HepG2 (cell line): Measurements from ENCODE around the gene GRIP2. TPM values are rescaled to one million over a fixed set of nuclear protein-coding genes. Genes with fewer than 3 reads are reported as not detected.

ENCODE experiments used
- ATAC-seq: fragments of 200-7000 bp; cut with Tn5 transposase; 3 replicates; pipeline ENCODE4 v1.9.1; 2020; ENCODE audit warnings: mild to moderate bottlenecking, moderate library complexity
- BruUV-seq: library from RNA; stranded (reverse); fragments of 400-500 nt; replicated peaks from 2 replicates; lab custom pipeline; 2021; lab: Mats Ljungman, UMichigan
- CTCF ChIA-PET: fragments of 300-600 bp; formaldehyde crosslinking; extraction: SDS; loops from one replicate; lab custom pipeline; 2021; ENCODE audit warnings: low total read pairs, inconsistent platforms, low intra/inter-chr PET ratio; lab: Yijun Ruan, JAX
- POLR2A ChIA-PET: fragments of 350-600 bp; sonication (Branson Sonifier 250); formaldehyde crosslinking; loops from one replicate; lab custom pipeline; 2020; ENCODE audit warnings: antibody characterized with exemption, inconsistent platforms; lab: Yijun Ruan, JAX
- DNase-seq: peaks from one replicate; pipeline ENCODE4 v3.0.0-alpha.2; 2015; ENCODE audit warnings: low spot score
- FAIRE-seq: peaks from 3 replicates; lab custom pipeline; 2011; peaks lifted over from hg19 to GRCh38; lab: Jason Lieb, UNC
- H2AFZ ChIP-seq: one replicate; pipeline ENCODE4 v1.6.1; 2011; ENCODE audit warnings: low read length, inconsistent platforms
- H3K27ac ChIP-seq: fragments of 300-600 bp; 3 replicates; pipeline ENCODE4 v1.8.0; 2011; ENCODE audit warnings: mixed run types, mild to moderate bottlenecking, mixed read lengths, low read length, inconsistent platforms; ENCODE audit not compliant: insufficient read depth; ENCODE audit errors: extremely low read length
- H3K27me3 ChIP-seq, 2 experiments: fragments of 200-600 bp in 1 of 2; 2 replicates in 1 of 2; 3 replicates in 1 of 2; pipeline versions ENCODE4 v1.6.0 to v1.8.0; 2011; ENCODE audit warnings: low read length in 2 of 2, mild to moderate bottlenecking in 2 of 2, moderate library complexity in 2 of 2, inconsistent platforms in 1 of 2; ENCODE audit not compliant: insufficient read depth in 2 of 2, control insufficient read depth in 1 of 2
- H3K36me3 ChIP-seq, 2 experiments: fragments of 200-600 bp in 1 of 2; replicated peaks in 1 of 2; 2 replicates in 1 of 2; 3 replicates in 1 of 2; pipeline versions ENCODE4 v1.5.1 to v1.8.0; 2011; ENCODE audit warnings: low read length in 2 of 2, inconsistent platforms in 1 of 2; ENCODE audit not compliant: insufficient read depth in 2 of 2, control insufficient read depth in 1 of 2
- H3K4me1 ChIP-seq: 2 replicates; pipeline ENCODE4 v1.5.1; 2012; ENCODE audit warnings: low read length, inconsistent platforms; ENCODE audit not compliant: insufficient read depth
- H3K4me2 ChIP-seq: 2 replicates; pipeline ENCODE4 v1.6.0; 2011; ENCODE audit warnings: low read depth, low read length, inconsistent platforms
- H3K4me3 ChIP-seq, 3 experiments: fragments of 200-600 bp in 1 of 3; sonication (generic), shearing (Covaris generic) in 1 of 3; replicated peaks in 1 of 3; 2 replicates each; pipeline ENCODE4 v1.5.1; 2011 to 2016; ENCODE audit warnings: low read length in 3 of 3, inconsistent platforms in 2 of 3, low read depth in 2 of 3, mild to moderate bottlenecking in 2 of 3, control low read depth in 1 of 3, mixed read lengths in 1 of 3; ENCODE audit not compliant: insufficient read depth in 1 of 3
- H3K79me2 ChIP-seq: one replicate; pipeline ENCODE4 v1.6.1; 2011; ENCODE audit warnings: low read length, inconsistent platforms; ENCODE audit not compliant: insufficient read depth
- H3K9ac ChIP-seq: 2 replicates; pipeline ENCODE4 v1.6.0; 2011; ENCODE audit warnings: mild to moderate bottlenecking, low read depth, low read length, inconsistent platforms; ENCODE audit not compliant: insufficient read depth
- H3K9me3 ChIP-seq: 2 replicates; pipeline ENCODE4 v1.5.1; 2012; ENCODE audit warnings: mild to moderate bottlenecking, low read length
- H4K20me1 ChIP-seq: 2 replicates; pipeline ENCODE4 v1.6.0; 2011; ENCODE audit warnings: inconsistent platforms, mild to moderate bottlenecking, low read length, moderate library complexity; ENCODE audit not compliant: insufficient read depth
- ARID3A ChIP-seq: IDR thresholded peaks from 2 replicates; pipeline ENCODE4 v1.6.1; 2012; ENCODE audit warnings: low read depth, low read length, improper control_type of control experiment
- ZBTB26 ChIP-seq: IDR thresholded peaks from 2 replicates; pipeline ENCODE4 v1.6.1; 2016; ENCODE audit warnings: missing compliant biosample characterization, missing genetic modification reagents, borderline replicate concordance
- ZNF12 ChIP-seq: sonication (generic); formaldehyde crosslinking; IDR thresholded peaks from 2 replicates; pipeline ENCODE4 v1.5.0; 2020; ENCODE audit warnings: missing genetic modification reagents
- WGBS: methylation state at CpG from one replicate; pipeline ENCODE4 v1.1.6; 2017; ENCODE audit warnings: low lambda C conversion rate; 5-methylcytosine and 5-hydroxymethylcytosine counted together
- in situ Hi-C: cut with HindIII; loops from 2 replicates; pipeline ENCODE4 v1.10.0; 2017; ENCODE audit warnings: low pct_unique_long_range_greater_than_20kb; ENCODE audit not compliant: extremely low pct_ligation_motif_present
- intact Hi-C: fragments of 100-400 bp; cut with micrococcal nuclease; formaldehyde crosslinking; loops from one replicate; pipeline ENCODE4 v1.10.0; 2022; ENCODE audit not compliant: unreplicated experiment
- polyA plus RNA-seq, 8 experiments: library from polyadenylated mRNA; depleted of rRNA in 3 of 8; stranded (reverse) in 7 of 8; unstranded in 1 of 8; fragments of >200 nt; fragmentation: Illumina TruSeq in 4 of 8; extraction: Trizol in 4 of 8; gene quantifications; 2 replicates each; pipeline versions ENCODE4 v1.2.1 to v1.2.3, GENCODE V29; 2011 to 2016; ENCODE audit warnings: low read depth in 4 of 8, missing spikeins in 1 of 8, mixed read lengths in 1 of 8; ENCODE audit not compliant: insufficient read depth in 1 of 8
- total RNA-seq, 5 experiments: library from RNA; depleted of rRNA; stranded (reverse); fragments of >200 nt; fragmentation: Illumina TruSeq; extraction: Trizol; gene quantifications; 2 replicates each; pipeline ENCODE4 v1.2.3, GENCODE V29; 2016; ENCODE audit warnings: low read depth in 1 of 5
- TF ChIP-seq, protein P1 (sequence below): sonication (generic); formaldehyde crosslinking; IDR thresholded peaks from 2 replicates; pipeline ENCODE4 v1.4.0; 2020; ENCODE audit warnings: missing genetic modification reagents, borderline replicate concordance

The GRIP2 gene
- total and polyA plus RNA-seq, 2 of the 13 experiments (the other 11 are each of a cell fraction or from before 2014, with no cell fraction given), result 0.11 to 0.24 TPM

GRCh38 chr3:14512942-14513327 lies 27.2 kb downstream of the GRIP2 start (continued):
- TF ChIP-seq, protein P1, sequence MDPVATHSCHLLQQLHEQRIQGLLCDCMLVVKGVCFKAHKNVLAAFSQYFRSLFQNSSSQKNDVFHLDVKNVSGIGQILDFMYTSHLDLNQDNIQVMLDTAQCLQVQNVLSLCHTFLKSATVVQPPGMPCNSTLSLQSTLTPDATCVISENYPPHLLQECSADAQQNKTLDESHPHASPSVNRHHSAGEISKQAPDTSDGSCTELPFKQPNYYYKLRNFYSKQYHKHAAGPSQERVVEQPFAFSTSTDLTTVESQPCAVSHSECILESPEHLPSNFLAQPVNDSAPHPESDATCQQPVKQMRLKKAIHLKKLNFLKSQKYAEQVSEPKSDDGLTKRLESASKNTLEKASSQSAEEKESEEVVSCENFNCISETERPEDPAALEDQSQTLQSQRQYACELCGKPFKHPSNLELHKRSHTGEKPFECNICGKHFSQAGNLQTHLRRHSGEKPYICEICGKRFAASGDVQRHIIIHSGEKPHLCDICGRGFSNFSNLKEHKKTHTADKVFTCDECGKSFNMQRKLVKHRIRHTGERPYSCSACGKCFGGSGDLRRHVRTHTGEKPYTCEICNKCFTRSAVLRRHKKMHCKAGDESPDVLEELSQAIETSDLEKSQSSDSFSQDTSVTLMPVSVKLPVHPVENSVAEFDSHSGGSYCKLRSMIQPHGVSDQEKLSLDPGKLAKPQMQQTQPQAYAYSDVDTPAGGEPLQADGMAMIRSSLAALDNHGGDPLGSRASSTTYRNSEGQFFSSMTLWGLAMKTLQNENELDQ (CRISPR knock-in tag), result no peak
- TF ChIP-seq ZNF12, result no peak

DNA sequence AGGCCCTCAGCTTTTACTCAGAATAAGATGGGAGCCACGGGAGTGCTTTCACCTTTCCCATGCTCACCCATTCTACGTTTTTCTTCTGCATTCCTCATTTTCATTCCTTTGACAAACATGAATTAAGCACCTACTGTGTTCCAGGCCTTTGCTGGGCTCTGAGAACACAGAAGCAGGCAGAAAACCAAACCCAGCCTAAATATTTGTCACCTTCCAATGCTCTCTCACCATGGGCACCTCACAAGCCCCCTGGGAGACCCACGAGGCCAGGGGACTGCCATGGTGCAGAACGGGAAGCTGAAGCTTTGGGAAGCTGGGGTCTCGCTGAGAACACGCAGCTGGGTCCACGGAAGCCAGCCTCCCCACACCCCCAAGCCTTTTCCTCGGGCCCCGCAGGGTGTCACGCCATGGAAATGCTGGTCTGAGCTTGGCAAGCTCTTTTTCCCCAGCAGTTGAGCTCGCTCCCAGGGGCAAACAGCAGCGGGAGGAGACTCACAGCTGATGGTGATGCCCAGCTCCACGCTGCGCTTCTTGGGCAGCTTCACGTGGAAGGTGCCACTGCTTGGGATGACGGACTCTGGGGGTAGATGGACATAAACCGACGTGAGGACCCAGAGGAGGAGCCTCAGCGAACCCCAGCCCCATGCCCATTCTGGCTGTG lies 27.7 kb downstream of the GRIP2 start:
- no TSS peak for BruUV-seq
- no peaks in the 10 kb centered on the region for H3K79me2 ChIP-seq
- in situ Hi-C loops (loop anchor here (5.0 kb wide), 1 partner anchor 35 kb away; no protein-coding TSS in a partner anchor), intact Hi-C loops (no loop called here)
- H3K4me1 ChIP-seq, result no peaks in the 10 kb centered on the region
- no peaks in the 10 kb centered on the region for H3K9me3 ChIP-seq
- DNase-seq (no peak), ATAC-seq (no peak), FAIRE-seq (no peak)
- no peak overlapping the region for H3K9ac ChIP-seq
- no peak overlapping the region for H2AFZ ChIP-seq
- WGBS, result 31% methylated on average over 10 of the region's 19 CpGs
- POLR2A ChIA-PET, result no interaction called here
- no peak overlapping the region for H3K27ac ChIP-seq
- no peaks in the 10 kb centered on the region for H4K20me1 ChIP-seq
- no peak overlapping the region for H3K4me3 ChIP-seq
- H3K4me2 ChIP-seq, result no peak overlapping the region
- CTCF ChIA-PET, result no interaction called here
- H3K36me3 ChIP-seq, result no peaks in the 10 kb centered on the region
- TF ChIP-seq ZBTB26 (CRISPR knock-in tag), result no peak
- TF ChIP-seq ARID3A, result no peak
- peaks cover 4 to 20% of the 10 kb centered on the region in 2 experiments; a peak in 3 of 5 replicates for H3K27me3 ChIP-seq
